NB4 (cell line): Measurements from ENCODE around the gene TSPAN18.

Experiments used
- MYC ChIP-seq: IDR thresholded peaks from 2 replicates; pipeline ENCODE4 v1.6.1; 2011; ENCODE audit warnings: low read depth, low read length
- POLR2A ChIP-seq: IDR thresholded peaks from 2 replicates; pipeline ENCODE4 v1.6.1; 2011; ENCODE audit warnings: mild to moderate bottlenecking; ENCODE audit not compliant: insufficient read length; ENCODE audit errors: extremely low read depth
- TF ChIP-seq, protein P1 (sequence below): IDR thresholded peaks from one replicate; pipeline ENCODE4 v1.5.1; 2012; ENCODE audit warnings: low read depth, low read length
- TF ChIP-seq, protein P2 (sequence below): IDR thresholded peaks from 2 replicates; pipeline ENCODE4 v1.6.1; 2011; ENCODE audit warnings: low read depth, low read length

DNA sequence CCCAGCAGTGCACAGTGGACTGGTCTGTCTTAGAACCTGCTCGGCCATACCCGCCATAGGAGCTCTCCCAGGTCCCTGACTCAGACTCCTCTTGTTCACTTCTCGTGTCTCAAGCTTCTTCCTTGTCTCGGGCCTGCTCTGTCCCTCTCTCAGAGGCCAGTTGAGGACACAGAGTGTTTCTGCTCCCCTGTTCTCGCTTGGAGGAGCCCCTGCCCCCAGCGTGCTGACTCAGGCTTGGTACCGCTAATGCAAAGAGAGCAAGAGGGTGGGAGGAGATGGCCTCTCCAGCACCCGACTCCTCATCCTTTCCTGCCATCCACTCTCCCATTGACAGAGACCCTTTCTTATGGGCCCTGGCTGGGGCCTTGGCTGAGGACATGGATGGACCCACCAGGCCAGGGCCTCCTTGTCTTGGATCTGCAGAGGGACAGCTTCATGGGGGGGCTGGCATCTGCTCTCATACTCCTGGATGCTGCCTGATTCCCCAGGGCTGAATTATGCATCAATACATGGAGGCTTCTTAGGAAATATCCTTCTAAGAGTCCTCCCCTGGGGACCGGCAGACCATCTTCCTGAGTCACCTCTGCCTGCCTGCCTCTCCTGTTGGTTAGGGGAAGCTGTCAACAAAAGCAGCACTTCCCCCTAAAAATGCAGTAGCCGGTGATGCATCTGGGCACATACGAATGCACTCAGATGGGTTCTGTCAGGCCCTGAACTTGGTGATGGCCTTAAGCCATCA, 15.9 kb downstream of the TSPAN18 start:
- TF ChIP-seq, protein P1, sequence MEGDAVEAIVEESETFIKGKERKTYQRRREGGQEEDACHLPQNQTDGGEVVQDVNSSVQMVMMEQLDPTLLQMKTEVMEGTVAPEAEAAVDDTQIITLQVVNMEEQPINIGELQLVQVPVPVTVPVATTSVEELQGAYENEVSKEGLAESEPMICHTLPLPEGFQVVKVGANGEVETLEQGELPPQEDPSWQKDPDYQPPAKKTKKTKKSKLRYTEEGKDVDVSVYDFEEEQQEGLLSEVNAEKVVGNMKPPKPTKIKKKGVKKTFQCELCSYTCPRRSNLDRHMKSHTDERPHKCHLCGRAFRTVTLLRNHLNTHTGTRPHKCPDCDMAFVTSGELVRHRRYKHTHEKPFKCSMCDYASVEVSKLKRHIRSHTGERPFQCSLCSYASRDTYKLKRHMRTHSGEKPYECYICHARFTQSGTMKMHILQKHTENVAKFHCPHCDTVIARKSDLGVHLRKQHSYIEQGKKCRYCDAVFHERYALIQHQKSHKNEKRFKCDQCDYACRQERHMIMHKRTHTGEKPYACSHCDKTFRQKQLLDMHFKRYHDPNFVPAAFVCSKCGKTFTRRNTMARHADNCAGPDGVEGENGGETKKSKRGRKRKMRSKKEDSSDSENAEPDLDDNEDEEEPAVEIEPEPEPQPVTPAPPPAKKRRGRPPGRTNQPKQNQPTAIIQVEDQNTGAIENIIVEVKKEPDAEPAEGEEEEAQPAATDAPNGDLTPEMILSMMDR, result no peak
- TF ChIP-seq, protein P2, sequence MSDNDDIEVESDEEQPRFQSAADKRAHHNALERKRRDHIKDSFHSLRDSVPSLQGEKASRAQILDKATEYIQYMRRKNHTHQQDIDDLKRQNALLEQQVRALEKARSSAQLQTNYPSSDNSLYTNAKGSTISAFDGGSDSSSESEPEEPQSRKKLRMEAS, result no peak
- TF ChIP-seq POLR2A (no peak), MYC (no peak)
